K562 (cell line): Measurements from ENCODE around the gene LRRC4. TPM values are rescaled to one million over a fixed set of nuclear protein-coding genes. Genes with fewer than 3 reads are reported as not detected.

ENCODE experiments used
- ATAC-seq: fragments of 200-7000 bp; cut with Tn5 transposase; 3 replicates; pipeline ENCODE4 v1.9.1; 2020; ENCODE audit warnings: moderate library complexity
- BruUV-seq: library from RNA; stranded (reverse); fragments of 400-500 nt; replicated peaks from 2 replicates; lab custom pipeline; 2021; lab: Mats Ljungman, UMichigan
- CTCF ChIA-PET: fragments of 300-600 bp; formaldehyde crosslinking; extraction: SDS; loops from one replicate; lab custom pipeline; 2021; ENCODE audit warnings: low intra/inter-chr PET ratio; lab: Yijun Ruan, JAX
- POLR2A ChIA-PET: fragments of 300-600, 350-650 bp; sonication (Branson Sonifier 250); formaldehyde crosslinking; extraction: SDS; loops from one replicate; lab custom pipeline; 2021; ENCODE audit warnings: antibody characterized with exemption, inconsistent platforms; lab: Yijun Ruan, JAX
- DNase-seq, 4 experiments: peaks; one replicate each; pipeline versions ENCODE4 v3.0.0 to v3.0.0-alpha.2; 2011 to 2018; ENCODE audit warnings: low spot score in 3 of 4, mixed read lengths in 3 of 4; ENCODE audit errors: extremely low read depth in 1 of 4
- FAIRE-seq: peaks from 2 replicates; lab custom pipeline; 2011; peaks lifted over from hg19 to GRCh38; lab: Jason Lieb, UNC
- H2AFZ ChIP-seq: 2 replicates; pipeline ENCODE4 v1.6.0; 2011; ENCODE audit warnings: low read depth, low read length, control low read depth, inconsistent platforms
- H3K27ac ChIP-seq: fragments of 200-600 bp; 3 replicates; pipeline ENCODE4 v1.8.0; 2011; ENCODE audit warnings: low read depth, mild to moderate bottlenecking, control low read depth, inconsistent platforms, low read length, moderate library complexity, mixed read lengths; ENCODE audit errors: extremely low read depth
- H3K27me3 ChIP-seq, 2 experiments: fragments of 300-600 bp in 1 of 2; 2 replicates in 1 of 2; 3 replicates in 1 of 2; pipeline versions ENCODE4 v1.6.0 to v1.8.0; 2011; ENCODE audit warnings: inconsistent platforms in 2 of 2, low read length in 2 of 2, mild to moderate bottlenecking in 1 of 2, mixed read lengths in 1 of 2, moderate library complexity in 1 of 2; ENCODE audit not compliant: control insufficient read depth in 2 of 2, insufficient read depth in 2 of 2
- H3K36me3 ChIP-seq: fragments of 300-600 bp; 3 replicates; pipeline ENCODE4 v1.8.0; 2011; ENCODE audit warnings: mild to moderate bottlenecking, low read length, inconsistent platforms; ENCODE audit not compliant: control insufficient read depth, insufficient read depth
- H3K4me1 ChIP-seq, 2 experiments: fragments of 200-600 bp in 1 of 2; replicated peaks in 1 of 2; 2 replicates in 1 of 2; 3 replicates in 1 of 2; pipeline versions ENCODE4 v1.5.1 to v1.8.0; 2011; ENCODE audit warnings: inconsistent platforms in 2 of 2, low read length in 2 of 2, mild to moderate bottlenecking in 1 of 2, mixed read lengths in 1 of 2, moderate library complexity in 1 of 2; ENCODE audit not compliant: control insufficient read depth in 2 of 2, insufficient read depth in 2 of 2
- H3K4me2 ChIP-seq: 2 replicates; pipeline ENCODE4 v1.6.1; 2011; ENCODE audit warnings: low read length, control low read depth, inconsistent platforms, mixed read lengths; ENCODE audit not compliant: insufficient read depth
- H3K4me3 ChIP-seq: fragments of 200-600 bp; sonication (generic), shearing (Covaris generic); 2 replicates; pipeline ENCODE4 v1.5.1; 2016; ENCODE audit warnings: control low read depth, inconsistent platforms
- H3K79me2 ChIP-seq: fragments of 200-600 bp; 3 replicates; pipeline ENCODE4 v1.8.0; 2011; ENCODE audit warnings: low read length, inconsistent platforms; ENCODE audit not compliant: control insufficient read depth, insufficient read depth
- H3K9ac ChIP-seq, 2 experiments: 2 replicates each; pipeline versions ENCODE4 v1.6.0 to v1.6.1; 2011; ENCODE audit warnings: low read depth in 2 of 2, low read length in 2 of 2, control low read depth in 1 of 2, inconsistent platforms in 1 of 2, mild to moderate bottlenecking in 1 of 2, mixed read lengths in 1 of 2; ENCODE audit not compliant: insufficient read depth in 1 of 2
- H3K9me1 ChIP-seq: one replicate; pipeline ENCODE4 v1.6.0; 2011; ENCODE audit warnings: inconsistent platforms, mild to moderate bottlenecking, low read length, moderate library complexity; ENCODE audit not compliant: control insufficient read depth, insufficient read depth
- H3K9me3 ChIP-seq: replicated peaks from 2 replicates; pipeline ENCODE4 v1.5.1; 2011; ENCODE audit warnings: low read depth, low read length, inconsistent platforms; ENCODE audit not compliant: control insufficient read depth, insufficient read depth
- H4K20me1 ChIP-seq: replicated peaks from 2 replicates; pipeline ENCODE4 v1.6.1; 2011; ENCODE audit warnings: low read length, inconsistent platforms, mixed read lengths; ENCODE audit not compliant: control insufficient read depth, insufficient read depth
- CEBPZ ChIP-seq: fragments of 150-350 bp; IDR thresholded peaks from 2 replicates; pipeline ENCODE4 v1.6.1; 2014; ENCODE audit warnings: low read depth, mild to moderate bottlenecking, low read length, borderline replicate concordance
- IRF9 ChIP-seq: fragments of 450-650 bp; IDR thresholded peaks from 2 replicates; pipeline ENCODE4 v1.6.1; 2016; ENCODE audit warnings: missing biosample characterization, missing genetic modification characterization
- MED1 ChIP-seq: sonication (generic); formaldehyde crosslinking; IDR thresholded peaks from 2 replicates; pipeline ENCODE4 v1.8.1; 2023; ENCODE audit warnings: missing genetic modification reagents, borderline replicate concordance
- NFIX ChIP-seq: fragments of 250-450 bp; sonication (Bioruptor Pico); IDR thresholded peaks from 2 replicates; pipeline ENCODE4 v1.4.0; 2020; ENCODE audit warnings: low read depth, mild to moderate bottlenecking, moderate library complexity
- SOX6 ChIP-seq: fragments of 450-650 bp; IDR thresholded peaks from 2 replicates; pipeline ENCODE4 v1.6.1; 2014; ENCODE audit warnings: mild to moderate bottlenecking
- TFAM ChIP-seq: fragments of 250-450 bp; sonication (Bioruptor Pico); conservative IDR thresholded peaks from 2 replicates; pipeline ENCODE4 v1.5.0; 2021; ENCODE audit warnings: mild to moderate bottlenecking, moderate library complexity
- ZNF165 ChIP-seq: fragments of 250-450 bp; sonication (Bioruptor Pico); IDR thresholded peaks from 2 replicates; pipeline ENCODE4 v1.4.0; 2020; ENCODE audit warnings: borderline replicate concordance
- ZNF232 ChIP-seq: sonication (generic); formaldehyde crosslinking; IDR thresholded peaks from 2 replicates; pipeline ENCODE4 v1.8.0; 2022; ENCODE audit warnings: mild to moderate bottlenecking, missing genetic modification reagents
- ZNF592 ChIP-seq: fragments of 450-650 bp; IDR thresholded peaks from 2 replicates; pipeline ENCODE4 v1.6.1; 2017; ENCODE audit warnings: antibody characterized with exemption, mild to moderate bottlenecking
- ZSCAN32 ChIP-seq: fragments of 450-650 bp; formaldehyde crosslinking; IDR thresholded peaks from 2 replicates; pipeline ENCODE4 v1.4.0; 2020; ENCODE audit warnings: mild to moderate bottlenecking, moderate library complexity
- WGBS: fragments of 100-300 bp; shearing (Covaris generic); methylation state at CpG from one replicate; pipeline ENCODE4 v1.1.6; 2016; ENCODE audit warnings: low coverage, mixed read lengths; ENCODE audit not compliant: insufficient coverage; ENCODE audit errors: missing lambda C conversion rate; 5-methylcytosine and 5-hydroxymethylcytosine counted together
- in situ Hi-C: fragments of 300-500 bp; cut with MboI; formaldehyde crosslinking; loops from 4 replicates; pipeline ENCODE4 v1.15.0; 2018; ENCODE audit warnings: inconsistent platforms, mixed read lengths
- intact Hi-C: fragments of 100-400 bp; cut with micrococcal nuclease; formaldehyde crosslinking; loops from 2 replicates; pipeline ENCODE4 v1.14.2; 2022
- polyA plus RNA-seq, 8 experiments: library from polyadenylated mRNA; depleted of rRNA in 4 of 8; stranded (reverse) in 5 of 8; unstranded in 3 of 8; fragments of >200 nt; fragmentation: Nextera tagmentation in 2 of 8; fragmentation: Illumina TruSeq in 1 of 8; extraction: Ambion mirVana in 2 of 8; extraction: Trizol in 1 of 8; gene quantifications; 2 replicates each; pipeline versions ENCODE4 v1.2.1 to v1.2.3, GENCODE V29; 2011 to 2014; ENCODE audit warnings: inconsistent platforms in 1 of 8, missing spikeins in 1 of 8
- total RNA-seq, 7 experiments: library from RNA; depleted of rRNA in 6 of 7; stranded (reverse); fragments of >200 nt in 6 of 7; fragmentation: Illumina TruSeq in 2 of 7; extraction: Trizol in 2 of 7; gene quantifications; 2 replicates each; pipeline versions ENCODE4 v1.2.1 to v1.2.3, GENCODE V29; 2011 to 2021; ENCODE audit warnings: low replicate concordance in 1 of 7

LRRC4 gene
- total and polyA plus RNA-seq, 9 of the 15 experiments (the other 6 are each of a cell fraction or from before 2014, with no cell fraction given), result 0.04 to 0.11 TPM; not detected in 7

- no TSS peak for BruUV-seq
- no peak overlapping the region for H3K9ac ChIP-seq
- no peaks in the 10 kb centered on the region for H3K79me2 ChIP-seq
- H2AFZ ChIP-seq, result no peak overlapping the region
- no peaks in the 10 kb centered on the region for H3K9me3 ChIP-seq
- FAIRE-seq (no peak), ATAC-seq (no peak), DNase-seq (no peak)
- no peaks in the 10 kb centered on the region; a peak in 1 of 5 replicates for H3K4me1 ChIP-seq
- peaks cover 46% of the 10 kb centered on the region for H3K36me3 ChIP-seq
- H3K4me3 ChIP-seq, result no peak overlapping the region
- H3K27me3 ChIP-seq, result no peaks in the 10 kb centered on the region
- no peak overlapping the region for H3K27ac ChIP-seq
- H4K20me1 ChIP-seq, result peaks cover 23% of the 10 kb centered on the region
- H3K4me2 ChIP-seq, result no peak overlapping the region
- in situ Hi-C loops, result no loop called here
- intact Hi-C loops, result no loop called here
- ChIA-PET POLR2A (interaction anchor here (0.8 kb wide), 1 partner anchor 80 kb away, joined by 3 read pairs; no protein-coding TSS in a partner anchor), CTCF (no interaction called here)
- WGBS, result 86% methylated on average over 5 of the region's 5 CpGs
- peaks cover 3% of the 10 kb centered on the region for H3K9me1 ChIP-seq
- TF ChIP-seq ZSCAN32 (CRISPR knock-in tag) (no peak), IRF9 (tag) (no peak), MED1 (CRISPR knock-in tag) (no peak), TFAM (no peak), ZNF232 (CRISPR knock-in tag) (no peak), ZNF592 (no peak), CEBPZ (no peak), ZNF165 (CRISPR knock-in tag) (no peak), SOX6 (no peak), NFIX (CRISPR knock-in tag) (no peak)
Measured at GRCh38 chr7:128055637-128056036, 24.4 kb upstream of the LRRC4 start.
